ENCODE measurements around the gene OBI1. TPM values are rescaled to one million over a fixed set of nuclear protein-coding genes. Genes with fewer than 3 reads are reported as not detected.
A peak's percentile ranks its signal among the peaks of the same experiment; 100 is the strongest.
"Not testable (repeated sequence)": the region's sequence is repeated elsewhere in the genome, so short reads cannot be mapped to it uniquely, and the experiment has no call there.

OBI1 gene
- total RNA-seq, 1 donor from 2014 or later: 18.7 TPM

DNA sequence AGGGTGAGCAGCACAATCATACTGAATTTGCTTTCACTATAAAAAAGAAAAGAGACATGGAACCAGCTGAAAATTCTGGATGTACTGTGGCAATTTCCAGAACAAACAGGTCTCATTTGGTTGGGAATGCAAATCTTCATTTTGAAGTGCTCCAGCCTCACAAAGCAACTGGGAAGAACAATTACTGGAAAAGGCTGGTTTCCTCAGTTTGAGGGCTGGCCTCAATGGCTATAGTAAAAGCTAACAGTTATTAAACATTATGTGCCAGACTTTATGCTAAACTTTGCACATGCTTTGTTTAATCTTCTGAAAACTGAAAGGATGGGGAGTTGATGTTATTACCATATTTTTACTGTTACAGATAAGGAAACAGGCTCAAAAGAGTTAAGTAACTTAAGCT lies 3.0 kb downstream of the OBI1 start:
- TF ChIP-seq, protein P1, sequence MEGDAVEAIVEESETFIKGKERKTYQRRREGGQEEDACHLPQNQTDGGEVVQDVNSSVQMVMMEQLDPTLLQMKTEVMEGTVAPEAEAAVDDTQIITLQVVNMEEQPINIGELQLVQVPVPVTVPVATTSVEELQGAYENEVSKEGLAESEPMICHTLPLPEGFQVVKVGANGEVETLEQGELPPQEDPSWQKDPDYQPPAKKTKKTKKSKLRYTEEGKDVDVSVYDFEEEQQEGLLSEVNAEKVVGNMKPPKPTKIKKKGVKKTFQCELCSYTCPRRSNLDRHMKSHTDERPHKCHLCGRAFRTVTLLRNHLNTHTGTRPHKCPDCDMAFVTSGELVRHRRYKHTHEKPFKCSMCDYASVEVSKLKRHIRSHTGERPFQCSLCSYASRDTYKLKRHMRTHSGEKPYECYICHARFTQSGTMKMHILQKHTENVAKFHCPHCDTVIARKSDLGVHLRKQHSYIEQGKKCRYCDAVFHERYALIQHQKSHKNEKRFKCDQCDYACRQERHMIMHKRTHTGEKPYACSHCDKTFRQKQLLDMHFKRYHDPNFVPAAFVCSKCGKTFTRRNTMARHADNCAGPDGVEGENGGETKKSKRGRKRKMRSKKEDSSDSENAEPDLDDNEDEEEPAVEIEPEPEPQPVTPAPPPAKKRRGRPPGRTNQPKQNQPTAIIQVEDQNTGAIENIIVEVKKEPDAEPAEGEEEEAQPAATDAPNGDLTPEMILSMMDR (conservative IDR thresholded peaks at IDR 0.05): no peak
- H3K27ac Mint-ChIP-seq: no peak overlapping the region
- peak overlapping the region; percentile 50 for H3K4me3 Mint-ChIP-seq
- peaks cover 4% of the 10 kb centered on the region for H3K9me3 Mint-ChIP-seq
- no peak for DNase-seq (ENCODE audit: extremely low spot score, unreplicated experiment)
- H3K4me1 Mint-ChIP-seq (ENCODE audit: unreplicated experiment): peaks cover 16% of the 10 kb centered on the region
- peaks cover 5% of the 10 kb centered on the region for H3K36me3 Mint-ChIP-seq
- no peaks in the 10 kb centered on the region for H3K27me3 Mint-ChIP-seq

GRCh38 chr13:78655007-78655406 lies 3.9 kb downstream of the OBI1 start:
- Mint-ChIP-seq H3K36me3 (peaks cover 5% of the 10 kb centered on the region), H3K27ac (no peak overlapping the region)
- TF ChIP-seq, protein P1 (conservative IDR thresholded peaks at IDR 0.05): no peak

DNA sequence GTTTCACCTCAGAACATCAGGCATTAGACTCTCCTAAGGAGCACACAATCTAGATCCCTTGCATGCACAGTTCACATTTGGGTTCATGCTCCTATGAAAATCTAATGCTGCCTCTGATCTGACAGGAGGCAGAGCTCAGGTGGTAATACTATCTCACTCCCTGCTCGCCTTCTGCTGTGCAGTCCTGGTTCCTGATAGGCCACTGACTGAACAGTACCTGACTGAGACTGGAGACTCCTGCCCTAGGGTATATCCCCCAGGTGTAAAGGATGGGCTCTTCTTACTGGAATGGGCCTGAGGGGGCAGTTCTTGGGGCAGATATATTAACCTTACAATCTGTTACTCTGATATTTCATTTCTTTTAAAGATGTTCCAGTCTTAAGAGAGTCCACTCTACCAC lies 6.3 kb downstream of the OBI1 start:
- peaks cover 8% of the 10 kb centered on the region for H3K4me1 Mint-ChIP-seq (ENCODE audit: unreplicated experiment)
- H3K27ac Mint-ChIP-seq: no peak overlapping the region
- H3K27me3 Mint-ChIP-seq: no peaks in the 10 kb centered on the region
- no peak overlapping the region for H3K4me3 Mint-ChIP-seq
- DNase-seq (ENCODE audit: extremely low spot score, unreplicated experiment): no peak
- H3K9me3 Mint-ChIP-seq: no peaks in the 10 kb centered on the region
- TF ChIP-seq, protein P1 (conservative IDR thresholded peaks at IDR 0.05): no peak
- H3K36me3 Mint-ChIP-seq: peaks cover 5% of the 10 kb centered on the region

More at GRCh38 chr13:78655007-78655406, 3.9 kb downstream of the OBI1 start:
- Mint-ChIP-seq H3K27me3 (no peaks in the 10 kb centered on the region), H3K4me1 (ENCODE audit: unreplicated experiment) (peaks cover 16% of the 10 kb centered on the region), H3K9me3 (peaks cover 4% of the 10 kb centered on the region), H3K4me3 (no peak overlapping the region)
- DNase-seq (ENCODE audit: extremely low spot score, unreplicated experiment): no peak

GRCh38 chr13:78650717-78651083 lies 8.3 kb downstream of the OBI1 start:
- peaks cover 2% of the 10 kb centered on the region for H3K36me3 Mint-ChIP-seq
- H3K4me1 Mint-ChIP-seq (ENCODE audit: unreplicated experiment): peaks cover 15% of the 10 kb centered on the region
- DNase-seq (ENCODE audit: extremely low spot score, unreplicated experiment): no peak
- TF ChIP-seq, protein P1 (conservative IDR thresholded peaks at IDR 0.05): no peak
- no peak overlapping the region for H3K4me3 Mint-ChIP-seq
- no peak overlapping the region for H3K27ac Mint-ChIP-seq
- H3K27me3 Mint-ChIP-seq: no peaks in the 10 kb centered on the region
- H3K9me3 Mint-ChIP-seq: no peaks in the 10 kb centered on the region

DNA sequence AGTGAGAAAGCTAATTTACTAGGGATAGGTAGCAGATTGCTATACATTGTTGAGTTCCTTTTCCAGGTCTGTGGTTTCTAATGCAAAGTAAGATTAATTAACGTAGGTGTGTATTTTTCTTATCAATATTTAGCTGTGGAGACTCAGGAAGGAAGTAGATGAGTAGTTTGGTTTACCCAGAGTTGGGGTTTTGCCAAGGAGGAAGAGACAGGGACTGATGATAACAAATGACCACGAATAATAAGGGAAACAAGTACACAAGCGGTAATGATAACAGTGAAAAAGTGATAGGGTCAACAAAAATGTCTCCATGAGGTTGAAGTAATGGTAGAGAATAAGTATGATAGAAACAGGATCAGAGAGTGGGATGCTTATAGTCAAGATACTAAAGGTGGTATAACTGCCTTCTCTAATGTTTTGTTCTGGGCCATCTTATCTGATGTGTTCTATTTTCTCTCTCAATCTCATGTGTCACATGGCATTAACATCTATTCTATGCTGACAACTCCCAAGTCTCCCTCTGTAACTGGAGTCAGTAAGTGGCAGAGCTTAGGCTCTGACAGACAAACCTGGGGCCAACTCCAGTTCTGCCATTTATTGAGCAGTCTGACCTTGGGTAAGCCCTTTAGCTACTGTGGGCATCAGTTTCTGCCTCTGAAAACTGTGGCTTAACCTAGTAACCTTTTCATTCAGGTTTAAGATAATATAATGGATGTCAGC lies 8.8 kb downstream of the OBI1 start:
- TF ChIP-seq, protein P1 (conservative IDR thresholded peaks at IDR 0.05): no peak
- H3K36me3 Mint-ChIP-seq: no peaks in the 10 kb centered on the region
- no peaks in the 10 kb centered on the region for H3K9me3 Mint-ChIP-seq
- peaks cover 14% of the 10 kb centered on the region for H3K4me1 Mint-ChIP-seq (ENCODE audit: unreplicated experiment)
- H3K4me3 Mint-ChIP-seq: no peak overlapping the region
- H3K27ac Mint-ChIP-seq: no peak overlapping the region
- H3K27me3 Mint-ChIP-seq: no peaks in the 10 kb centered on the region
- DNase-seq (ENCODE audit: extremely low spot score, unreplicated experiment): no peak

DNA sequence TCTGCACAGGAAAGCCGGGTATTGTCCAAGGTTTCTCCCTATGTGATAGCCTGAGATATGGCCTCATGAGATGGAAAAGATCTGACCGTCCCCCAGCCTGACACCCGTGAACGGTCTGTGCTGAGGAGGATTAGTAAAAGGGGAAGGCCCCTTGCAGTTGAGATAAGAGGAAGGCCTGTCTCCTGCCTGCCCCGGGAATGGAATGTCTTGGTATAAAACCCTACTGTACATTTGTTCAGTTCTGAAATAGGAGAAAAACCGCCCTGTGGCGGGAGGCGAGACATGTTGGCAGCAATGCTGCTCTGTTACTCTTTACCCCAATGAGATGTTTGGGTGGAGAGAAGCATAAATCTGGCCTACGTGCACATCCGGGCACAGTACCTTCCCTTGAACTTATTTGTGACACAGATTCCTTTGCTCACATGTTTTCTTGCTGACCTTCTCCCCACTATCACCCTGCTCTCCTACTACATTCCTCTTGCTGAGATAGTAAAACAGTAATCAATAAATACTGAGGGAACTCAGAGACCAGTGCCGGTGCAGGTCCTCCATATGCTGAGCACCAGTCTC lies 11.8 kb downstream of the OBI1 start:
- H3K4me1 Mint-ChIP-seq (ENCODE audit: unreplicated experiment): peaks cover 14% of the 10 kb centered on the region
- H3K27ac Mint-ChIP-seq: peak overlapping the region; percentile 34
- not testable (repeated sequence) for DNase-seq (ENCODE audit: extremely low spot score, unreplicated experiment); H3K9me3 Mint-ChIP-seq; H3K27me3 Mint-ChIP-seq; H3K4me3 Mint-ChIP-seq
- H3K36me3 Mint-ChIP-seq: peaks cover 11% of the 10 kb centered on the region

Data from type B pancreatic cell (in vitro differentiated cells).